CD14-positive monocyte (primary cell): ENCODE measurements around the gene CHST11. TPM values are rescaled to one million over a fixed set of nuclear protein-coding genes. Genes with fewer than 3 reads are reported as not detected.

Source experiments
- DNase-seq, 3 donors: peaks; one replicate each; pipeline ENCODE4 v3.0.0-alpha.2; 2011 to 2022
- H2AFZ ChIP-seq: 2 replicates; pipeline ENCODE4 v1.6.0; 2012; ENCODE audit warnings: mild to moderate bottlenecking, low read depth, low read length, inconsistent platforms; ENCODE audit not compliant: insufficient read depth, poor library complexity, severe bottlenecking
- H3K27ac ChIP-seq, 2 donors: 1 replicate in 1 of 2; 2 replicates in 1 of 2; pipeline ENCODE4 v1.5.1; 2012 to 2013; ENCODE audit warnings: low read length in 2 of 2, control low read depth in 1 of 2, inconsistent platforms in 1 of 2, low read depth in 1 of 2, mild to moderate bottlenecking in 1 of 2
- H3K27me3 ChIP-seq, 2 donors: one replicate each; pipeline versions ENCODE4 v1.6.0 to v1.6.1; 2011 to 2013; ENCODE audit warnings: low read length in 2 of 2; ENCODE audit not compliant: control insufficient read depth in 2 of 2, insufficient read depth in 2 of 2
- H3K36me3 ChIP-seq, 2 donors: replicated peaks in 1 of 2; 1 replicate in 1 of 2; 2 replicates in 1 of 2; pipeline versions ENCODE4 v1.5.1 to v1.6.1; 2012 to 2013; ENCODE audit warnings: low read length in 2 of 2, control low read depth in 1 of 2, inconsistent platforms in 1 of 2, mild to moderate bottlenecking in 1 of 2; ENCODE audit not compliant: insufficient read depth in 2 of 2, control insufficient read depth in 1 of 2
- H3K4me1 ChIP-seq, 2 donors: 1 replicate in 1 of 2; 2 replicates in 1 of 2; pipeline versions ENCODE4 v1.5.1 to v1.6.1; 2012 to 2013; ENCODE audit warnings: low read length in 2 of 2, control low read depth in 1 of 2, inconsistent platforms in 1 of 2, mild to moderate bottlenecking in 1 of 2, moderate library complexity in 1 of 2; ENCODE audit not compliant: insufficient read depth in 2 of 2, control insufficient read depth in 1 of 2
- H3K4me2 ChIP-seq: replicated peaks from 2 replicates; pipeline ENCODE3; 2012; ENCODE audit warnings: low read length, moderate library complexity, mild to moderate bottlenecking; ENCODE audit not compliant: poor library complexity, severe bottlenecking; ENCODE audit errors: extremely low read depth
- H3K4me3 ChIP-seq, 3 experiments: fragments of 200-600 bp in 1 of 3; sonication (generic) in 1 of 3; replicated peaks in 1 of 3; 1 replicate in 2 of 3; 2 replicates in 1 of 3; pipeline ENCODE4 v1.5.1; 2011 to 2013; ENCODE audit warnings: low read length in 3 of 3, mild to moderate bottlenecking in 3 of 3, control low read depth in 2 of 3, low read depth in 2 of 3, inconsistent platforms in 1 of 3, moderate library complexity in 1 of 3
- H3K79me2 ChIP-seq: 2 replicates; pipeline ENCODE4 v1.6.0; 2012; ENCODE audit warnings: mild to moderate bottlenecking, control low read depth, inconsistent platforms, low read length, moderate library complexity; ENCODE audit not compliant: insufficient read depth
- H3K9ac ChIP-seq: 2 replicates; pipeline ENCODE4 v1.6.0; 2017; ENCODE audit warnings: low read length, mild to moderate bottlenecking; ENCODE audit not compliant: insufficient read depth, poor library complexity, severe bottlenecking
- H3K9me3 ChIP-seq, 2 donors: replicated peaks in 1 of 2; 1 replicate in 1 of 2; 2 replicates in 1 of 2; pipeline versions ENCODE4 v1.5.1 to v1.6.1; 2012 to 2013; ENCODE audit warnings: low read length in 2 of 2, control low read depth in 1 of 2; ENCODE audit not compliant: control insufficient read depth in 1 of 2, insufficient read depth in 1 of 2
- H4K20me1 ChIP-seq: 2 replicates; pipeline ENCODE4 v1.6.0; 2012; ENCODE audit warnings: mild to moderate bottlenecking, low read length, control low read depth, moderate library complexity; ENCODE audit not compliant: insufficient read depth
- H3K27ac Mint-ChIP-seq, 7 donors: one replicate each; pipeline ENCODE4 v1.8.0; 2020; ENCODE audit warnings: mild to moderate bottlenecking in 7 of 7, mixed read lengths in 7 of 7, moderate library complexity in 6 of 7, inconsistent platforms in 2 of 7
- H3K27me3 Mint-ChIP-seq, 3 donors: one replicate each; pipeline ENCODE4 v1.8.0; 2021 to 2022; ENCODE audit warnings: low read depth in 3 of 3, mild to moderate bottlenecking in 3 of 3, mixed read lengths in 3 of 3, moderate library complexity in 3 of 3, inconsistent platforms in 1 of 3
- H3K36me3 Mint-ChIP-seq, 2 donors: one replicate each; pipeline ENCODE4 v1.8.0; 2020; ENCODE audit warnings: mixed read lengths in 2 of 2, inconsistent platforms in 1 of 2, mild to moderate bottlenecking in 1 of 2
- H3K4me1 Mint-ChIP-seq: one replicate; pipeline ENCODE4 v1.8.0; 2020; ENCODE audit warnings: mild to moderate bottlenecking, mixed read lengths
- H3K4me3 Mint-ChIP-seq, 2 donors: one replicate each; pipeline ENCODE4 v1.8.0; 2020; ENCODE audit warnings: mild to moderate bottlenecking in 2 of 2, mixed read lengths in 2 of 2, moderate library complexity in 1 of 2
- H3K9me3 Mint-ChIP-seq, 7 donors: one replicate each; pipeline ENCODE4 v1.8.0; 2020 to 2022; ENCODE audit warnings: mixed read lengths in 7 of 7, mild to moderate bottlenecking in 6 of 7, moderate library complexity in 6 of 7, inconsistent platforms in 2 of 7
- WGBS: methylation state at CpG from one replicate; pipeline ENCODE4 v1.1.5; 2013; ENCODE audit warnings: missing lambda C conversion rate; ENCODE audit not compliant: insufficient coverage; 5-methylcytosine and 5-hydroxymethylcytosine counted together
- intact Hi-C, 2 donors: fragments of 100-400 bp; cut with micrococcal nuclease; formaldehyde crosslinking; loops; one replicate each; pipeline versions ENCODE4 v1.15.0 to v1.15.1; 2023
- polyA plus RNA-seq, 3 donors: library from polyadenylated mRNA; depleted of rRNA in 1 of 3; unstranded in 2 of 3; stranded (reverse) in 1 of 3; fragments of 300-500 nt in 2 of 3; fragments of >200 nt in 1 of 3; fragmentation: Illumina TruSeq in 2 of 3; gene quantifications; 1 replicate in 2 of 3; 2 replicates in 1 of 3; pipeline ENCODE4 v1.2.3, GENCODE V29; 2012 to 2021
- TF ChIP-seq, protein P1 (sequence below): fragments of 200-600 bp; IDR thresholded peaks from one replicate; pipeline ENCODE4 v1.8.0; 2022; ENCODE audit warnings: antibody characterized with exemption, mild to moderate bottlenecking

CHST11 gene
- polyA plus RNA-seq, 3 donors, result 44.4 to 66.6 (median 48.4) TPM

DNA sequence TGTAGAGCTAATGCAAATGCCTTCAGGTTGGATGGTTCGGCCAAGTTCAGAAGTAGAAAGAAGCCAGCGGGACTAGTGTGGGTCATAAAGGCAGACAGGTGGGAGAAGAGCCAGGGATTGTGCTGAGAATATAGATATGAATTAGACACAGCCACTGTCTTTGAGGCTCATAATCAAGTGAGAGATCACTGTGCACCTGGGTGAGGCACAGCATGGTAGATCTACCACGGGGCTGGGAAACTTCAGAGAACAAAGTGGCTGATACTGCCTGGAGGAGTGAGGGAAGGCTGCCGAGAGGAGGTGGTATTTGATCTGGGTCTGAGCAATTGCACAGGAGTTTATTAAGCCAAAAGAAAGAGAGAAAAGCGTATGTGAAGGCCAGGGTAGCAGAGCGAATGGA is 40.6 kb upstream of the CHST11 start:
- Histone ChIP-seq H4K20me1 (no peaks in the 10 kb centered on the region), H3K27ac (no peak overlapping the region), H3K9me3 (peaks cover 0 to 11% of the 10 kb centered on the region in 2 donors), H2AFZ (no peak overlapping the region), H3K79me2 (no peaks in the 10 kb centered on the region), H3K36me3 (no peaks in the 10 kb centered on the region), H3K9ac (no peak overlapping the region), H3K4me1 (no peaks in the 10 kb centered on the region), H3K4me2 (no peak overlapping the region), H3K27me3 (no peaks in the 10 kb centered on the region), H3K4me3 (no peak overlapping the region)
- no peaks in the 10 kb centered on the region for H3K4me1 Mint-ChIP-seq
- H3K4me3 Mint-ChIP-seq, result no peak overlapping the region
- no peak overlapping the region for H3K27ac Mint-ChIP-seq
- H3K27me3 Mint-ChIP-seq, result peaks cover 0 to 3% (median 3%) of the 10 kb centered on the region in 3 donors
- no peaks in the 10 kb centered on the region for H3K36me3 Mint-ChIP-seq
- 100% methylated on average over 3 of the region's 6 CpGs for WGBS
- intact Hi-C loops, result no loop called here
- DNase-seq, result no peak
- H3K9me3 Mint-ChIP-seq, result peaks cover 2 to 12% (median 7%) of the 10 kb centered on the region in 7 donors
- TF ChIP-seq, protein P1, sequence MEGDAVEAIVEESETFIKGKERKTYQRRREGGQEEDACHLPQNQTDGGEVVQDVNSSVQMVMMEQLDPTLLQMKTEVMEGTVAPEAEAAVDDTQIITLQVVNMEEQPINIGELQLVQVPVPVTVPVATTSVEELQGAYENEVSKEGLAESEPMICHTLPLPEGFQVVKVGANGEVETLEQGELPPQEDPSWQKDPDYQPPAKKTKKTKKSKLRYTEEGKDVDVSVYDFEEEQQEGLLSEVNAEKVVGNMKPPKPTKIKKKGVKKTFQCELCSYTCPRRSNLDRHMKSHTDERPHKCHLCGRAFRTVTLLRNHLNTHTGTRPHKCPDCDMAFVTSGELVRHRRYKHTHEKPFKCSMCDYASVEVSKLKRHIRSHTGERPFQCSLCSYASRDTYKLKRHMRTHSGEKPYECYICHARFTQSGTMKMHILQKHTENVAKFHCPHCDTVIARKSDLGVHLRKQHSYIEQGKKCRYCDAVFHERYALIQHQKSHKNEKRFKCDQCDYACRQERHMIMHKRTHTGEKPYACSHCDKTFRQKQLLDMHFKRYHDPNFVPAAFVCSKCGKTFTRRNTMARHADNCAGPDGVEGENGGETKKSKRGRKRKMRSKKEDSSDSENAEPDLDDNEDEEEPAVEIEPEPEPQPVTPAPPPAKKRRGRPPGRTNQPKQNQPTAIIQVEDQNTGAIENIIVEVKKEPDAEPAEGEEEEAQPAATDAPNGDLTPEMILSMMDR, result no peak

DNA sequence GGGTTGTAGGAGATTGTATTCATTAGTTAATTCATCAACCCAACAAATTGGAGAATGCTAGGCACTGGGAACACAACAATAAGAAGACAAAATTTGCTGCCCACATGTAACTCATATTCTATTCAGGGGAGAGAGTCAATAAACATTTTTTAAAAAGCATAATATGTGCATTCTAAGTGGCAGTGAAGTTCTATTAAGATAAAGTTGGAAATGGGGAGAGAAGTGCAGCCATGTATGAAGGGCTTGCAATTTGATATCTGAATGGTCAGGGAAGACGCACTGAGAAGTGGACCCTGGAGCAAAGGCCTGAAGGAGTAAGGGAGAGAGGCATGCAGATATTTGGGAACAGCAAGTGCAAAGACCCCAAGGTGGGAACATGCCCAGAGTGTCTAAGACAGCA is 40.2 kb upstream of the CHST11 start:
- H3K4me2 ChIP-seq, result no peak overlapping the region
- H3K9me3 ChIP-seq, result peaks cover 0 to 11% of the 10 kb centered on the region in 2 donors
- no peaks in the 10 kb centered on the region for H3K79me2 ChIP-seq
- no peak overlapping the region for H3K4me3 ChIP-seq
- Mint-ChIP-seq H3K4me1 (no peaks in the 10 kb centered on the region), H3K27me3 (peaks cover 0 to 3% (median 3%) of the 10 kb centered on the region in 3 donors), H3K36me3 (no peaks in the 10 kb centered on the region), H3K27ac (no peak overlapping the region), H3K9me3 (peaks cover 2 to 11% (median 7%) of the 10 kb centered on the region in 7 donors), H3K4me3 (no peak overlapping the region)
- no peaks in the 10 kb centered on the region for H3K36me3 ChIP-seq
- no peak overlapping the region for H2AFZ ChIP-seq
- no peaks in the 10 kb centered on the region for H3K27me3 ChIP-seq
- H3K4me1 ChIP-seq, result no peaks in the 10 kb centered on the region
- intact Hi-C loops, result no loop called here
- 0% methylated on average over 1 of the region's 1 CpG for WGBS
- DNase-seq, result no peak
- H4K20me1 ChIP-seq, result no peaks in the 10 kb centered on the region
- TF ChIP-seq, protein P1, result no peak
- no peak overlapping the region for H3K9ac ChIP-seq
- no peak overlapping the region for H3K27ac ChIP-seq
